ENCODE results near the gene YEATS2.

DNA sequence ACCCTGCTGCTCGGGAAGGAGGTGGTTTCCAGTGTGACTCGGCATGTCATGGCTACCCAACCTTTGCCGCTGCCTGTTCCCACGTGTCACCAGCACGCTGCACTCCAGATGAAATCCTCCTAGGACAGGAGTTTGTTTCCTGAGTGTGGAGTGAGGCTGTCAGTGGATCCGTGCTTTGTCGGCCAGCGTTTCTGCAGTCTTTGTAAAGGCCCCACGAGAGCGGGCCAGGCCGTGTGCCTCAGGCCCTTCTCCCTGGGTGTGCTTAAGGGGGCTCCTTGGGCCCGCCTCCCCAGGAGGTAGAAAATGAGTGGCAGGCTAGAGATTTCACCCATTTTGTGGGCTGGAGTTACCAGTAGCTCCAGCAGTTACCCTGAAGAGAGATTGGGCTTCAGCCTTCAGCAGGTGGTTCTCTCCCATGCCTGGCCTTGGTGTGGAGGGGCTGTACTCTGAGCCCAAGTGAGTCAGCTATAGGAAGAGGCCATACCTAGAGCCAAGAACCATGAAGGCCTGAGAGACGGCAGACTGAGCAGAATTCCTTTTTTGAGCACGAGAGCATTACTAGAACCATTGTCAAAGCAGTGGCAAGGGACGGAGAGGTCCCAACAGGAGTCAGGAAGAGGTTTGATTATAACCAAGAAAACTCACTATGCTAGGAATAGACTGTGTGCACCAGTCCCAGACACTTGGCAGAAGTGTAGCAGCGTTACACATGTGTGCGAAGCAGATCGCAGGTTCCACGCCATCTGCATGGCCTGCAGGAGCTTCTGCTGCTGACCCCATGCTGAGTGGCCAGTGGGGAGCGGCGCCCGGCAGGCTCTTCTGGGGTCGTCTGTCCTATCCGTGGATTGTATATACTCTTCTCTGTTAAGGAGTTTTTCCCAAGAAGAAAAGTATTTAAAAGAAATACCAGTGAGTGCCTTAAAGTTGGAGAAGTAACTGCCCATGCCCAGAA is 113.3 kb downstream of the YEATS2 start:
- TF ChIP-seq, protein P1, sequence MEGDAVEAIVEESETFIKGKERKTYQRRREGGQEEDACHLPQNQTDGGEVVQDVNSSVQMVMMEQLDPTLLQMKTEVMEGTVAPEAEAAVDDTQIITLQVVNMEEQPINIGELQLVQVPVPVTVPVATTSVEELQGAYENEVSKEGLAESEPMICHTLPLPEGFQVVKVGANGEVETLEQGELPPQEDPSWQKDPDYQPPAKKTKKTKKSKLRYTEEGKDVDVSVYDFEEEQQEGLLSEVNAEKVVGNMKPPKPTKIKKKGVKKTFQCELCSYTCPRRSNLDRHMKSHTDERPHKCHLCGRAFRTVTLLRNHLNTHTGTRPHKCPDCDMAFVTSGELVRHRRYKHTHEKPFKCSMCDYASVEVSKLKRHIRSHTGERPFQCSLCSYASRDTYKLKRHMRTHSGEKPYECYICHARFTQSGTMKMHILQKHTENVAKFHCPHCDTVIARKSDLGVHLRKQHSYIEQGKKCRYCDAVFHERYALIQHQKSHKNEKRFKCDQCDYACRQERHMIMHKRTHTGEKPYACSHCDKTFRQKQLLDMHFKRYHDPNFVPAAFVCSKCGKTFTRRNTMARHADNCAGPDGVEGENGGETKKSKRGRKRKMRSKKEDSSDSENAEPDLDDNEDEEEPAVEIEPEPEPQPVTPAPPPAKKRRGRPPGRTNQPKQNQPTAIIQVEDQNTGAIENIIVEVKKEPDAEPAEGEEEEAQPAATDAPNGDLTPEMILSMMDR (IDR thresholded peaks at IDR 0.05) = no peak
- TF ChIP-seq POLR2AphosphoS5 (IDR thresholded peaks at IDR 0.05; ENCODE audit: low read depth, low read length) (no peak), TCF7L2 (IDR thresholded peaks at IDR 0.05; ENCODE audit: low read depth, low read length) (no peak), SIN3A (IDR thresholded peaks at IDR 0.05; ENCODE audit: borderline replicate concordance, insufficient read depth, low read depth, low read length) (no peak)
- TF ChIP-seq, protein P2, sequence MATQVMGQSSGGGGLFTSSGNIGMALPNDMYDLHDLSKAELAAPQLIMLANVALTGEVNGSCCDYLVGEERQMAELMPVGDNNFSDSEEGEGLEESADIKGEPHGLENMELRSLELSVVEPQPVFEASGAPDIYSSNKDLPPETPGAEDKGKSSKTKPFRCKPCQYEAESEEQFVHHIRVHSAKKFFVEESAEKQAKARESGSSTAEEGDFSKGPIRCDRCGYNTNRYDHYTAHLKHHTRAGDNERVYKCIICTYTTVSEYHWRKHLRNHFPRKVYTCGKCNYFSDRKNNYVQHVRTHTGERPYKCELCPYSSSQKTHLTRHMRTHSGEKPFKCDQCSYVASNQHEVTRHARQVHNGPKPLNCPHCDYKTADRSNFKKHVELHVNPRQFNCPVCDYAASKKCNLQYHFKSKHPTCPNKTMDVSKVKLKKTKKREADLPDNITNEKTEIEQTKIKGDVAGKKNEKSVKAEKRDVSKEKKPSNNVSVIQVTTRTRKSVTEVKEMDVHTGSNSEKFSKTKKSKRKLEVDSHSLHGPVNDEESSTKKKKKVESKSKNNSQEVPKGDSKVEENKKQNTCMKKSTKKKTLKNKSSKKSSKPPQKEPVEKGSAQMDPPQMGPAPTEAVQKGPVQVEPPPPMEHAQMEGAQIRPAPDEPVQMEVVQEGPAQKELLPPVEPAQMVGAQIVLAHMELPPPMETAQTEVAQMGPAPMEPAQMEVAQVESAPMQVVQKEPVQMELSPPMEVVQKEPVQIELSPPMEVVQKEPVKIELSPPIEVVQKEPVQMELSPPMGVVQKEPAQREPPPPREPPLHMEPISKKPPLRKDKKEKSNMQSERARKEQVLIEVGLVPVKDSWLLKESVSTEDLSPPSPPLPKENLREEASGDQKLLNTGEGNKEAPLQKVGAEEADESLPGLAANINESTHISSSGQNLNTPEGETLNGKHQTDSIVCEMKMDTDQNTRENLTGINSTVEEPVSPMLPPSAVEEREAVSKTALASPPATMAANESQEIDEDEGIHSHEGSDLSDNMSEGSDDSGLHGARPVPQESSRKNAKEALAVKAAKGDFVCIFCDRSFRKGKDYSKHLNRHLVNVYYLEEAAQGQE (IDR thresholded peaks at IDR 0.05; ENCODE audit: insufficient read depth in 1 of 2, low read depth in 2 of 2, low read length in 1 of 2) = no peak

All from Panc1 (cell line).